Stimulated activated CD8-positive, alpha-beta memory T cell treated with anti-CD3 and anti-CD28 coated beads, Interleukin-4, amount 100 ng/mL, for 1 hour (primary cell): Measurements from ENCODE around the gene WDR1.

Source experiments
- DNase-seq, 2 donors: peaks; one replicate each; pipeline ENCODE4 v3.0.0-alpha.2; 2020; ENCODE audit warnings: low read depth in 2 of 2, low spot score in 1 of 2

Gene WDR1

DNA sequence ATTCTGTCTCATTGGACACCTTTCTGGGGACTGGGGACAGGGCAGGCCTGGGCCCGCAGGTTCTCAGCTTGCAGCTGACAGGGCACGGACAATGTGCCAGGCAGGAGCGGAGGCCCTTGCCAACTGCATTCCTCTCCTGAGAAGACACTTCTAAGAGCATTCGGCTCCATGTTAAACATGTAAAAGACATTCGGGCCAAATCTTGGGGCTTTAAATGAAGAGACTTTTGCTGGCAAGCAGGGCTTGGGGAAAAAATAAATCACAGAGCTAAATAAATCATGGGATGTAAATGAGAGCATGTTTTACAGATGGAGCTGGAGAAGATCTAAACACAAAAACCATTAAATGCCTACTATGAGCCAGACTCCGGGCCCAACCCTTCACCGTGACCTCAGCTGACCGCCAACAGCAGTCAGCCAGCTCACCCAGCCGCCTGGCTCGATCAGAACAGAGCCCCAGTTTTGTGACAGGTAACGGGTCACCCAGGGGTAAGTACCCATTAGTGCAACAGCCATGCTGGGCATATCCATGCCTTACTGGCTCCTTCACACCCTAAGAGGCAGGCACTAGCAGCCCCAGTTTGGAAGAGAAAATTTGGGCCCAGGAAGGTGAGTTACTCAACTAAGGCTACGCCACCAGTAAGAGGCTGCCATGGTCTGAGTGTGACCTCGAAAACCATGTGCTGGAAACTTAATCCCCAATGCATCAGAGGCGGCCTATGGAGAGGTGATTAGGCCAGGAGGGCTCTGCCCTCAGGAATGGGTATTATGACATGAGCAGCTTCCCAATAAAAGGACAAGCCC lies 14.7 kb downstream of the WDR1 start:
- no peak for DNase-seq

DNA sequence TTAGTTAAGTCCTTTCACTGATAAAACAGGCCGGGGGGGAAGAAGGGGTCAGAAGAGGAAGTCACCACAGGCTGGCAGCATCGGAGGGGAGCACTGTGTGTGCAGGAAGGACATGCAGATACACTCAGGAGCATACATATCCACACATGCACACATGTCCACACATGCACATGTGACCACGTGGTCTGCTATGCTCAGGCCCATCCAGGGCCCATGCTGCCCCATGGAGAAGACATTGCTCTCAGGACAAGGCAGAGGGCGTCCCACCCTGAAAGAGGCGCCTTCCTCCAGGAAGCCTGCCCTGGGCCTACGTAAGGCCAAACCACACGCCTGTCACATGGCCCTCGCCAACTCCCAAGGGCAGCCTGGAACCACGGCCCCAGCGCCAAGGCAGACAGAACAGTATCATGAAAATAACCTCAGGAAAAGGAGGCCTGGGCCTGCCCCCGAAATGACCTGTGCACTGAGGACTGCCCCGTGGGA lies 15.8 kb downstream of the WDR1 start:
- no peak for DNase-seq

DNA sequence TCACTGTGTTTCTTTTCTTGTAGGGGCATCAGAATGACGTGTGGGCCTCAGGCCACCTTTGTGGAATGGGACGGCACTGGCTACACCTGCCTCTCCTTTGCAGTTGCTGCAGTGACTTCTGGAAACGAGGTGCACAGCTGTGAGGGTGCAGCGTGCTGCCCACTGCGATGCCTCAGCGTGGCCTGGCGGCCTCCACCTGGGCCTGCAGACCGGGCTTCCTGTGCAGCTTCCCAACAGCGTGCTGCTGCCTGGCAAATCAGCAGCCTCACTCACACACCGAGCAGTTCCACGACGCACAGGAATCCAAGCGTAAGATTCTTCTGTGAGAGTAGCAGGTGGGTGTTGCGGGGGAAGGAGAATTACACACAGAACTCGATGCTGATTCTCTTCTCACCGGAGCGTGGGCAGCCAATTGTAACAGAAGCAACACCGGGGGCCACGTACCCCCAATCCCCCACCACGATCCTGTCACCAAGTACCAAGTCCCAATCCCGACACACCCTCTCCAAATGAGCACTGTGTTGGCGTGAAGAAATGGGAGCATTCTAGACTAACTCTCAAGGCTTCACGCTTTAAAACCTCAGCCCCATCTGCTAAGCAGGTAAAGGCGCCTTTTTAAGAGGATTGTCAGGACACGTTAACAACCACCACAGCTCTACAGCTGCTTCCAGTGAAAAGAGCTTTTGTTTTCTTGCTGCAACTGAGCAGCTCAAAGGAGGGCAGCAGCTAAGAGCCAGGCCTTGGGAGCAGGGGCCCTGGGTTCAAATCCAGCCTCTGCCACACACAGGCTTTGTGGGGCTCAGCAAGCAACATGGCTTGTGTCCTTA lies 16.9 kb downstream of the WDR1 start:
- no peak for DNase-seq

DNA sequence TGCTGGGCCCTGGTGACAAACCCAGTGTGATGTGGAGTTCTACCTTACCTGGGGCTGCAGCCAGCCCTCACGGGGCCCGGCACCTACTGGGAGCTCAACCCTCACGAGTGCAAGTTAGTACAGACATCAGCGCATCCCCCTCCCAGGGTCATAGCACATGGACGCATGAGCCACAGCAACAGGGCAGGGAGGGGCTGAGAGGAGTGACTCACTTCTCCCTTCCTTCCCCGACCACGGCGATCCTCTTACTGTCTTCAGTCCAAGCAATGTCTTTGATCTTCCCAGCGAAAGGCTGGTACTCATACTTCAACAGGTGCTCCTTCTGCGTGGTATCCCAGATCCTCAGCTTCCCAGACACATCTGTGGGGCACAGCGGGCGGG lies 17.8 kb downstream of the WDR1 start:
- no peak for DNase-seq

DNA sequence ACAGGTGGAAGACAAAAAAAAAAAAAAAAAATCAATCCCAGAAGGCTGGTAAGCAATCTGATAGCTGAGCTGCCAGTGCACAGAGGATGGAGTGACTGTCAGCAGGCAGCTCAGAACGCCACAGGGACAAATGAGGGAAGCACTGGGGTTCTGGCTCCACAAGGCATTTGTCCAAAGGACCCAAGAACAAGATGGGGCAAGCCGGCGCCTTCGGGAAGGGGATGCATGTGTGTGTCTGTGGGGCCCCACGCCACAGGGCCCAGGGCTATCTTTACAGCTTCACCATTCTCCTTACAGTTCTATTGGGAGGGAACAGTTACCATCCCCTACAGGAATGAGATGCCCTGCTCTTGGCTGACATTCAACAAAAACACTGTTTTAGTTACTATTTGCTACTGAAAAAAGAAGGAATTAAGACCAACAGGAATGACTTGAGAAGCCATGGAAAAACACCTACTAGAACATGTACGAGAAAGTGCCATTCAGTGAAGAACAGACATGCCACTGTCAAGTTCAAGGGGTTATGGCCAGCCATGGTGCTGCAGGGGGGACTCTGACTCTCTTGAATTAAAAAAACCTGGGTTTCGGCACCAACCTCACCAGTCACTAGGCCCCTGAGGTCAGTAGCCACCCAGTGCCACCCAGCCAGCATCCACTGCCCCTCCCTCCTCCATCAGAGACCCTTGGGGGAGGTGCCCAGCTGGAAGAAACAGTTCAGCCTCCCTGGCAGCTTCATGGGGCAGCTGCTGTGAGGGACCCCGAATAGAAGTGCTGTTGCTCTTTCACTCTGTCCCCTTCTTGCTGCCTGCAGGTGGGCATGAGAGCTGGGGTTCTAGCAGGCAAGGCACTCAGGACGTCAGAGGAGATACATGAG lies 18.5 kb downstream of the WDR1 start:
- no peak for DNase-seq

DNA sequence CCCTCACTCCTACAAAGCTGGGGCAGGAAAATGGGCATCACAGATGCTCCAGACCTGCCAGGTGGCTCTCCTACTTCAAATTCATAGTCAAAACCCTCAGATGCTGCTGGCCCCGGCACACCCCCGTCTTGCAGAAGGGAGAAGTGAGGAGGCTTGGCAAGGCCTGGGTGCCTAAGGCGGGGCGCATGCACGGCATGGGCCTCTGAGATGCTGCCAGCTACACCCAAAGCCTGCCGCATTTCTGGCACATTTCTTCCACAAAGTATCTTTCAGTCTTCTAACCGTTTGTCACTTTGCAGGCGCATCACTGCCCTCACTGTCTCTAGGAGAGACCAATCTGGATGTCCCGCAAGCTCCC lies 19.6 kb downstream of the WDR1 start:
- DNase-seq, result no peak

DNA sequence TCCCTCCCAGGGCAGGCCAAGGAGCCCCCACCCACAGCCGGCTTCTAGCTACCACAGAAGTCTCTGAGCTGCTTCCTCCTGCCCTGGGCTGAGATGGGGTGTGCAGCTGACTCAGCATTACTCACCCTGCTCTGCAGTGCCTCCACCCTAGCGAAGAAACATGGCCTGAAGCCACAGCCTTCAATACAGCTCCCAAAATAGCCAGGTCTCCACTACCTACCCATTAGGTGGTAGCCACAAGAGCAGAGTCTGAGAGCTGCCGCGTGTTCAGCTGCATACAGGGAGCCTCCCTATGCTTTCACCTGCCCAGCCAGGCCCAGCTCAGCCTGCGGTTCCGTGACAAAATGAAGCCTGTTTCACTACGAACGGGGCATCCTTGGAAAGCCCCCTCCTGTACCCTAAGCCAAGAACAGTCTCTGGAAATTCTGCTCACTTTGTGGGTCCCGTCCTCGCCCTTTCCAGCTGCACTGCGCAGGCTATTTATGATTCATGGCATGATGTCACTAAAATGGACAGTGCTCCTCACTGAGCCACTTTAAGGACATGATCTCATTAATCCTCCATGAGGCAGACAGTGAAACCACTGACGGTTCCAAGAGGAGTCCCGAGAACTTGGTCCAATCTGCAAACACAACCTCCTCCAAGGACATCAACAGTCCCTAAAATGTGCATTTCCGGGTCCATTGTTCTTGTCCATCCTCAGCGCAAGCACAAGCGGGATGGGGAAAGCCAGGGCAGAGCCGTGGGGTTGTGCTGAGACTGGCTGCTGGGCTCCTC lies 20.2 kb downstream of the WDR1 start:
- peak; percentile 54 to 68 for DNase-seq

DNA sequence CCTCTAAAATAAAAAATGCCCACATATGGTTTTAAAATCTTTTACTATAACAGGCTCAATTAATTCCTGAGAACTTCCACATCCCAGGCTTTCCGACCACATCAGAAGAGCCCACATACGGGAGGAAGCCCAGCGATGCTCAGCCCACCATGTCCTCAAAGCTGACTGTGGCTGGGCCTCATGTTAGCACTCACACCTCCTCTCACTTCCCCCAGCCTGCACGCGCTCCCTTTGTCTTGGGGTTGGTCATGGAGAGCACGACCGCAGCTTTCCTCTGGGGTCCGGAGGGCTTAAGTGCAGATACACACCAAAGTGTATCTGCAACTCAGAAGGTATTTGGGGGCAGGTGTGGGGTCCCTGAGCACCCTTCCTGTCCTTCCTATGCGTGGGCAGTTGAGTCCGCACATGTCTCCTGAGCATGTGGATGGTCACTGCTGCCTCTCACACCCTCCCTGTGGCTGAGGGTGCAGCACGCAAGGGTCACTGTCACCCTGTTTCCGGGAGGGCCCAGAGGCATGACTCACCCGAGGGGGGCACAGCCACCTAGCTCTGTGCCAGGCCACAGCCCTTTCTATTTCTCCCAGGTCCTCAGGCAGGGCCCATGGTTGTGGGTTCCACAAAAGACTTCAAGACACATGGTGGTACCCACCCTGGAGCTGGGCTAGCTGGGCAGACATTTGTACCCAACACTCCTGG lies 21.2 kb downstream of the WDR1 start:
- no peak for DNase-seq

DNA sequence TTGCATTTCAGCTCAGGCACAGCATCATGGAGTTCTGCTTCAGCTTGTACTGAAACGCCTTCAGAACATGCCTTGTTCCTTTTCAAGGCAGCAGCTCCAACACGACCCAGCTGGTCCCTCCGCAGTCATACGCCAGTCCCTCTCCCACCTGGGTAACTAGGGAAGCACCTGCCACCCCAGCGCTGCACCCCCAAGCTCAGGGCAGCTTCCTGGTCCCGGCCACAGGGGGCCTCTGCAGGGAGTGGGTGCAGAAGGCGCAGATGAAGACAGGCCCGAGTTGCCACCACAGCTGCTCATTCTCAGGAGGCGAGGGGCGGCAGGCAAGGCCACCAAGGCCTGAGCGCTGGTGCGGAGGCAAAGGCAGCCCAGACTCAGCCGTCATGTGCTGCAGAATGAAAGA lies 21.8 kb downstream of the WDR1 start:
- no peak for DNase-seq

DNA sequence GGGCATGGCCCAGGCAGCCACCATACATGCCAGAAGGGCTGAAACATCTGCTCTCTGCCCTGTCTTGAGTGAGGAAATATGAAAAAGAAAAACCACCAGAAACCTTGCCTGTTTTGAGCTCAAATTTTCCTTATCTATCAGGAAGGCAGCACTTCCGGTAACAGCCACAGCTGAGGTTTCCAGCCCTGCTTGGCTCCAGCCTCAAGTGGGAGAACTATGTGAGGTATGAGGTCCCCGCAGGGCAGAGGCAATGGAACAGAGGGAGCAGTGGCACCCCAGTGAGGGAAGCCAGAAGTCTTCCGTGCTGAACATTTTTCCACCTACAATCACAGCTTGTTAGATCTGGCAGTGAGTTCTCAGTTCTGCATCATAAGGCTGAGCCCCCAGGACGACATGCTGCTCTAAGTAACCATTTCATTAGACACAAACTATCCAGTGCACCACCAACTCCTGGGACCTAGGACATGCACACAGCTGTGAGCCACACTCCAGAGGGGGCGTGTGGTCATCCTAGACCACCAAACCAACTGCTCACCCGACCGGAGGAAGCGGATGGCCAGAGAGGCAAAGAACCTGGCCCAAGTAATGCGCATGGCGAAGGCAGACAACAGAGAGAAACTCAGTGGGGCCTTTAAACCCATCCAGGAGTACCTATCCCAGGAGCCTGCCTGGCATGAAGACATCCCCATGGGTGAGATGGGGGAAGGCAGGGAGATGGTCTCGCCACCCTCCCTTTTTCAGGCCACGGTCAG lies 22.6 kb downstream of the WDR1 start:
- no peak for DNase-seq

DNA sequence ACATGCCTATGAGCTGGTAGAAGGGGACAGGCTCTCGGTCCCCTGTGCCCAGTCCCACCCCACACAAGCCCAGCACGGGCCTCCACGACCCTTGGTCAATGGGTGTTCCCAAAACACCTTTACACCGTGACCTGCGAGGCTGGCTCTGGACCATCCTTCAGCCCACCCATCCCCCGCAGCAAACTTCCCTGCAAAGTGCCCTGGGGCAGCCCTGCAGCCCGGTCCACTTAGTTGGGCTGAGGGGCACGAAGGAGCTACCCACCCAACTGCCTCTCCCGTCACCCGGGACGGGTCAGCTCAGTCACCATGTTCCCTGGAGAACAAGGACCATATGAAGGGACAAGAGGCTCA lies 23.4 kb downstream of the WDR1 start:
- DNase-seq, result no peak

DNA sequence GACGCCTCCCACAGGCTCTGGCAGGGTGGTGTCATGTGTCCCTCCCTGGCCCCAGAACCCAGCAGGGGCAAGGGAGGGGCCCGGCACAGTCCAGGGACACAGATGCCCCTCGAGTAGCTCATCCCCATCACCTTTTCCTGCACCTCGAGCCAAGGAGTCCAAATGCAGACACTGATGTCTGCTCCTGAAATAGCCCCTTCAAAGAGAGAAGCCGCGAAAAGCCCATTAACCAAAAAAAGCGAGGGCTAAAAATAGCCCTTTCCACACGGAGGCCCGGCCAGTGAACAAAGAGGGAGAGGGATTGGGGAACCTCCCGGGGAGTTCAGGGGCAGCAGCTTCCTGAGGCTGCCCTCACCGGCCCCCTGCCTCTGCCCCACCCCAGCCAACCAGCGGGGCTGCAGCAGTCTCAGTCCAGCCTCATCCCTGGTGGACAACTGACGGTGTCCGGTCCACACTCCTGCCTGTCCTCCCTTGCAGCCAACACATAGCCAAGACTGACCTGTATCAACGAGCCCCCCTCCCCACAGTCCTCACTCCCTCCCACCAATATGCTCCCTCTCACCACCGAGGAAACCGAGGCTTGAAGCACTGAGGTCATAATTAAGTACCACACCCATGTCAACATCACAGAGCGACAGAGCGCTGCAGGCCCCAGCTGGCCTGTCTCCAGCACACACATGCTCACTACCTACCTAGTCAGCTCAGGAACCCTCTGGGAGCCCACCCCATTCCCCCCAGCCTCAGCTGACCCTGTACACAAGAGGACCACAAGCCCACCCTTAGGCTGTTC lies 23.9 kb downstream of the WDR1 start:
- no peak for DNase-seq

DNA sequence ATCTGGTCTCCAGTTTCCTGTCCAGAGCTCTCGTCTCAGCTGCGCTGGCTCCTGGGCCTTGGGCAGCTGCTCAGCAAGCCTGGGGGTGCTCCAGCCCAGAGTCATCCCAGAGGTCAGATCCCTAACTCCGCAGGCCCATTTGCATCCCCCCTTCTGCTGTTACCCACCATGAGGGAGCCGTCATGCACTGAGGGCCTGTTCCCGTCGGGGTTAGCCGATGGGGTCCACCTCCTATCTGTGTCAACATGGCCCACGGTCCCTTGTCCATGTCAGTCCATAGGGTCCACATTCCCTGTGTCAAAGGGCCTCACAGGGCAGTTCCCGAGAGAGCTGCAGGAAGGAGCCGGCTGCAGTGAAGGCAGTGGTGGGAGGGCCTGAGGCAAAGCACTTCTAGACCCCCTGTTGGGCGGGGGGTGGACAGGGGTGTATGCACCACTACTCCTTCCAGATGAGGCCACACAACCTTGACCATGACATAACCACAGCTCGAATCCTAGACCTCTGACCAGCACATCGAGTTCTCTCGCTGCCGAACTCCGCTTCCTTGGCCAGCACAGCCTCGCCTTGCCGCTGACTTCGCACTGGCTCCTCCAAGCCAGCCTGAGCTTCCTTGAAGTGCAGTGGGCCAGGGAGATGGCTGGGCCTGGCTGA lies 24.9 kb downstream of the WDR1 start:
- DNase-seq, result no peak

DNA sequence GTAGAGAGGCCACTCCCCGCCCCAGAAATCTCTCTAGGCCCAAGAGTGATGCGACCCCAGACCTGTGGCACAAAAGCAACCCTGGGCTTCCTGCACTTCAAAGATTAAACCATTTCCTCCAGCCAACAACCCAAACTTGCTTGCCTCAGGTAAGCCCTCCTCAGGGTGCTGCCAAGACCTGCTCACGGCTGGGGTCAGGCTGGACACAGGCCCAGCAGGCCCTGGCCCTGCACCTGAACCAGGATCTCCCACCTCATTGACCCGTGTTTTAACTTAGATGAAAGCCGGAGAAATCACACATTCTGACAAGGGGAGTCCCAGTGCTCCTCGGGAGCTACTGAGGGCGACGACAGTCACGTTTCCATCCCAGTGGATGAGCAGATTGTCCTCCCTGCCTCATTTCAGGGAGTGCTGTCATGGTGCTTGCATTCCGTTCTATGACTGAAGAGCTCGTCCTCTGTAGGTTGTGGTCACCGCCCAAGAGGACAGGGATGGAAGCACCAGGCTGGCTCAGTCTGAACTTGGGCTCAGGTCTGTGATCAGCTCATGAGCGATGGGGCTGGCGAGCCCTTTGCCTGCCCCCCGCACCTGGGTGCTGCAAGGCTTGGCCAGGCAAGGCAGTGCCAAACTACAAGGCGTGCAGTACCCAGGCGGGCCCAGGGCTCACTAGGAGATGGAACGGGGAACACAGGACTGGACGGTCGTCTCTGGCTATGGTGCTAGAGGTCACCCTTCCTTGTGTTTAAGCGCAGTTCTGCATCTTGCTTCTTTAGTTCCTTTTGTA lies 25.9 kb downstream of the WDR1 start:
- DNase-seq, result no peak

DNA sequence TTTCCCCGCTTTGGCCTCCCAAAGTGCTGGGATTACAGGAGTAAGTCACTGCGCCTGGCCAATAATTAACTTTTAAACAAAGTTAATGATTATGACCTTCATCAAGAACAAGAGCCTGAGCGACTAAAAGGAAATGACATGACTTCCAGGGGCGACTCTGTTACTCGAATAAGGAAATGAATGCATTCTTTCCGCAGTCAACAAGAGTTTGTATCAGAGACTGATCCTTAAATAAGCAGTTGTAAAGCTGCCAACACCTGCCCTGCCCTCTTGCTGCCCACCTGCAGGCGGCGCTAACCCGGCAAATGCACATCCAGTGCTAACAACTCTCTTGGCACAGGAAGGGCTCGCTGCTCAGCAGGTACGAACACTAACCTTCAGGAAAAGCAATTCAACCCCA lies 27.3 kb downstream of the WDR1 start:
- DNase-seq, result no peak

DNA sequence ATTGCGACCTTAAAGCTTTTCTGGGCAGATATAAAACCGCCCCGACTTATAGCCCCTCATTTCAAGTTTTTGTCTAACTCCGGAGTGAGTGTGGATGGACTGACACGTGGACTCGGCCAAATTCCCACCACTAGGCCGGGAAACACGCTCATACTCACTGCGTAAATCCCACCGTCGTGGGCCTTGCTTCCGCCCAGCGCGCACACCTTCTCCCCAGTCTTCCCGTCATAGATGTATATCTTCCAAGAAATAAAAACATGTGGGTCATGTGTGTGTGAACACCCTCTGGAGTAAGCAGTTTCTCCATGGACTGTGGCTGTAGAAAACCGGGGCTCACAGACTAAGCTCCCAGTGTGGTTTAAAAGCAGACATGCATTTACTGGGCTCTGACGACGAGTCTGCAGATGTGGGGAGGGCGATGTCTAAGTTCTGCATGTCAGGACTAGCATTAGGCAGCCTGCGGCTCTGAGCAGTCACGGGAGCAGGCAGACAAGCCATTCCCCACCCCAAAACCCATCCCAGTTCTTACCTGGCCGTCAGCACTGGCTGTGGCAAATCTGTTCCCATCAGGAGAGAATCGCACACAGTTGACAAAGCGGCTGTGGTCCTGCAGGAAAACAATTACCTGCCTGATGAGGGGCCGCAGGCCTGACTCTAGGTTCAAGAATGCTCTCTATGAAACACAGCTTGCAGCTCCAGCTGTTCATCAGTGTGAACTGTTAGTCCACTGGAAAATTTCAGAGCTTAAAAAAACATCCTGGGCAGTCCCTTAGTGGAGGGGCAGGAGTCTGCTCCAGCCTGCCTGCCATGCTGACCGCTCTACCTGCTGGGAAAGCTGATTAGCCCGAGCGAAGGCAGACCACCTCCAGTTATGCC lies 28.2 kb downstream of the WDR1 start:
- no peak for DNase-seq
